ENCODE measurements around the gene RUFY3. TPM values are rescaled to one million over a fixed set of nuclear protein-coding genes. Genes with fewer than 3 reads are reported as not detected.
A peak's percentile ranks its signal among the peaks of the same experiment; 100 is the strongest.

The RUFY3 gene
- total and polyA plus RNA-seq, 2 of the 4 experiments (the other 2 are of a cell fraction), result 19.6 to 28.9 TPM

DNA sequence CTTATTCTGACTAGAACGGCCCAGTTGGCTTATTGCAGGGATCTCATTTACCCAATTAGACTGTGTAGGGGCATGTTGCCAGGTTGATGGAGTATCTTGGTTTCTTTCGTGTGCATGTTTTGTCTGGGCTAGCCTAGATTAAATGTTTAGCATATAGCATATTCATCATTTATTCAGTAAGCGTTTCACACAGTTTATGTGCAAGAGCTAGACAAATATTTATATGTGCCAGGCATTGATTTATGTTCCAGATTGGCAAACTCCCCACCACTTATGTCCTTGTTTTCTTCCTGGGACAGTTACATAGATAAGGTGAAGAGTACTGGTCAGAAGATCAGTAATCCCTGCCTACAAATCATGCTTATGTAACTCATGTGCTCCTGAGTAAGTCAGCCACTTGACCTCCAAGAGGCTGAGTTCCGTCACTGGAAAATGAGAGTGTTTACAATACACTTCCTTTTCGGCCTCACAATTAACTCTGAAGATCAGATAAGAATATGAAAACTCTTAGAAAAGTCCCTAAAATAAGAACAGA, 57.2 kb downstream of the RUFY3 start:
- H2BK120ac ChIP-seq (ENCODE audit: low read depth, low read length), result no peak overlapping the region
- no peak overlapping the region for H3K27ac ChIP-seq (ENCODE audit: insufficient read depth, low read length)
- H3K9ac ChIP-seq (ENCODE audit: low read depth, low read length), result no peak overlapping the region
- no peaks in the 10 kb centered on the region for H3K27me3 ChIP-seq (ENCODE audit: control insufficient read depth, insufficient read depth, low read length)
- H4K91ac ChIP-seq (ENCODE audit: insufficient read depth, low read depth, low read length), result no peak overlapping the region
- H3K23ac ChIP-seq (ENCODE audit: low read depth, low read length), result no peak overlapping the region
- no peak overlapping the region for H3K14ac ChIP-seq (replicated peaks; ENCODE audit: low read depth, low read length)
- peak; percentile 88 for ATAC-seq (ENCODE audit: low read depth)
- no peak overlapping the region for H3K4ac ChIP-seq (ENCODE audit: low read depth, low read length)
- H4K5ac ChIP-seq (ENCODE audit: low read depth, low read length), result no peak overlapping the region
- H2BK15ac ChIP-seq (ENCODE audit: low read depth, low read length), result no peak overlapping the region
- H2AFZ ChIP-seq (replicated peaks; ENCODE audit: low read length, poor library complexity), result no peak overlapping the region
- H2AK9ac ChIP-seq (replicated peaks; ENCODE audit: low read depth, low read length, poor library complexity), result no peak overlapping the region
- H3K36me3 ChIP-seq (ENCODE audit: control insufficient read depth, insufficient read depth, low read length), result peaks cover 16% of the 10 kb centered on the region
- H3K18ac ChIP-seq (ENCODE audit: low read depth, low read length), result no peak overlapping the region
- no peak overlapping the region for H4K8ac ChIP-seq (ENCODE audit: low read depth in 2 of 2, low read length in 2 of 2)
- no peak for TF ChIP-seq FOS (IDR thresholded peaks at IDR 0.05; ENCODE audit: low read depth, low read length)
- peak; percentile 47 for TF ChIP-seq BHLHE40 (IDR thresholded peaks at IDR 0.05; ENCODE audit: low read depth, low read length)
- no peak overlapping the region for H3K4me2 ChIP-seq (ENCODE audit: low read depth, low read length)
- BruUV-seq (replicated peaks), result no TSS peak
- H3K9me1 ChIP-seq (ENCODE audit: insufficient read depth, low read length), result peaks cover 3% of the 10 kb centered on the region; the same call in 1 of the 2 replicates
- no peaks in the 10 kb centered on the region for H3K4me1 ChIP-seq (ENCODE audit: control insufficient read depth, insufficient read depth, low read length)
- in situ Hi-C loops (cut with MboI; ENCODE audit: low sequenced_read_pairs) (no loop called here), intact Hi-C loops (cut with micrococcal nuclease) (loop anchor here (5.0 to 10.0 kb wide), 2 partner anchors 72 to 174 kb away; no protein-coding TSS in a partner anchor), dilution Hi-C loops (cut with HindIII; ENCODE audit: low sequenced_read_pairs, unreplicated experiment) (no loop called here)
- DNase-seq, result peak; percentile 92
- CTCF ChIA-PET, result interaction anchor here (0.6 kb wide), 2 partner anchors 20 to 45 kb away, joined by 3 read pairs; no protein-coding TSS in a partner anchor
- H3K56ac ChIP-seq (ENCODE audit: extremely low read depth, insufficient read depth, low read length), result no peak overlapping the region
- POLR2A ChIA-PET (ENCODE audit: unreplicated experiment), result no interaction called here
- no peaks in the 10 kb centered on the region for H4K20me1 ChIP-seq (ENCODE audit: insufficient read depth, low read length)
- H3K4me3 ChIP-seq (ENCODE audit: insufficient read depth, low read depth, low read length), result no peak overlapping the region
- H2BK20ac ChIP-seq (ENCODE audit: low read depth, low read length), result no peak overlapping the region
- H2AK5ac ChIP-seq (ENCODE audit: low read depth, low read length), result no peak overlapping the region
- H2BK5ac ChIP-seq (ENCODE audit: low read depth, low read length, poor library complexity, severe bottlenecking), result no peak overlapping the region
- H3K9me3 ChIP-seq (ENCODE audit: control insufficient read depth, insufficient read depth, low read length), result no peaks in the 10 kb centered on the region
- no peaks in the 10 kb centered on the region for H3K79me1 ChIP-seq (ENCODE audit: low read depth in 1 of 2, low read length in 2 of 2)
- WGBS, 2 experiments (ENCODE audit: extremely low coverage in 2 of 2, insufficient read length in 1 of 2), result no CpG with 5 or more reads among the region's 5 CpGs

Measured in IMR-90 (cell line).